ENCODE measurements around the gene SORT1.
"Not testable (repeated sequence)": the region's sequence is repeated elsewhere in the genome, so short reads cannot be mapped to it uniquely, and the experiment has no call there.

The SORT1 gene

GRCh38 chr1:109397581-109398342 is at the start of gene SORT1:
TSS of gene SORT1 (minus strand) at chr1:109397918. CDS start at chr1:109397892, 26 bp downstream.
- peak; percentile 57 to 62 for DNase-seq

- DNase-seq: not testable (repeated sequence)
These were observed 48.4 kb upstream of the SORT1 start for GRCh38 chr1:109445949-109446695.

- DNase-seq: no peak
These were observed 46.6 kb upstream of the SORT1 start for GRCh38 chr1:109444346-109444745.

DNA sequence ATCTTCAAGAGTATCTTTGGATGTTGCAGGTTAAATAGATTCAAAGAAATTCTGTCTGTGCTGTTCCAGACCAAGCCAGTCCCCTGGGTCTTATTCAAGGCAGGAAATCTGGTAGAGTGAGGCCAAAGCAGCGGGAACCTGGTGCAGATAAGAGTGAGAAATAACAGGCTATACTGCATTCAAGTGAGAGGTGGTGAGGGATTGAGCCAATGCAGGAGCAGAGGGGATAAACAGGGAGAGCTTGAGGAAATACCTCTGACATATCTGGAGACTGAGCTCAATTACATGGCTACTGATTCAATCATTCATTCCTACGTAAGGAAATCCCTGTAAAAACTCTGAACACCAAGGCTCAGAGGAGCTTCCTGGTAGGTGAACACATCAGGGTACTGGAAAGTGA is 45.8 kb upstream of the SORT1 start:
- DNase-seq: no peak

DNA sequence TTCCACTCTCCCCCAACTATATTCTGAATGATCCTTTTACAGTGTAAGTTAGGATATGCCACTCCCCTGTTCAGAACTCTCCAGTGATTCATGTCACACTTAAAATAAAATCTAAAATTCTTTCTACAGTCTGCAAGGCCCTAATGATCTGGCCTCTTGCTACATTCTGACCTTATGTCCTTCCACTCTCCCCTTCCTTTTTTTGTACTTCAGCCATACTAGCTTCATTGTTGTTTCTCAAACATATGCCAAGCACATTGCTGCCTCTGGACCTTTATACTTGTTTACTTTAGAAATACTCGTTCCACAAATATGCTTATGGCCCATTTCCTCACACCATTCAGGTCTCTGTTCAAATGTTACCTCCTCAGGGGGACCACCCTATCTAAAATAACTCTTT is 43.4 kb upstream of the SORT1 start:
- no peak for DNase-seq

DNA sequence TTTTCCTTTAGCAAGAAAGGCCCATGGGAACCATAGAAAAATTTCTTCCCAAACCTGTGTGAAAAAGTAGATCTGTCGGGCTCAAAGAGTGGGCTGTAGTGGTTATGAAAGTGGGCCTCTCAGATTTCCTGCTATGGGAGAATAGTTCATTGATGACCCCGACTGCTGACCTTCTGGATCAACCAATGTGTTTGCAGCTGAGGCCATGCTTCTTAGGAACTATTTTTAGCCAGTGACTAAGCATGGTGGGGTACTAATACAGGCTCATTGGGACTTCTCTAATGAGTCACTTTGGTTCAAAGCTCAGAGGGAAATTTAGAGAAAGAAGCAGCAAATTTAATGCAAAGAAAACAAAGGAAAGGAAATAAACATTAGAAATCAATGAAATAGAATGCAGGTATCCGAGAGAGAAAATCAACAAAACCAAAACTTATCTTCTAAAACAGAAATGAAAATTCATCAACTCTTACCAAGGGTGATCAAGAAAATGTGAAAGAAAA is 41.1 kb upstream of the SORT1 start:
- no peak for DNase-seq

DNA sequence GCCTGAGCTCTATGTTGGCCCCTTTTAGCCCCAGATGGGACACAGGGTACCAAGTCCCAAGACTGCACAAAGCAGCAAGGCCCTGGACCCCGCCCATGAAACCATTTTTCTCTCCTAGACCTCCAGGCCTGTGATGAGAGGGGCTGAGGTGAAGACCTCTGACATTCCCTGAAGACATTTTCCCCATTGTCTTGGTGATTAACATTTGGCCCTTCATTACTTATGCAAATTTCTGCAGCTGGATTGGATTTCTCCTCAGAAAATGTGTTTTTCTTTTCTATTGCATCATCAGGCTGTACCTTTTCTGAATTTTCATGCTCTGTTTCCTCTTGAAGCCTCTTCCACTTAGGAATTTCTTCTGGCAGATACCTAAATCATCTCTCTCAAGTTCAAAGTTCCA is 36.8 kb upstream of the SORT1 start:
- DNase-seq: no peak

- no peak for DNase-seq
These were observed 35.6 kb upstream of the SORT1 start for GRCh38 chr1:109433322-109433721.

GRCh38 chr1:109432336-109432735 is 34.6 kb upstream of the SORT1 start:
- DNase-seq: no peak

DNA sequence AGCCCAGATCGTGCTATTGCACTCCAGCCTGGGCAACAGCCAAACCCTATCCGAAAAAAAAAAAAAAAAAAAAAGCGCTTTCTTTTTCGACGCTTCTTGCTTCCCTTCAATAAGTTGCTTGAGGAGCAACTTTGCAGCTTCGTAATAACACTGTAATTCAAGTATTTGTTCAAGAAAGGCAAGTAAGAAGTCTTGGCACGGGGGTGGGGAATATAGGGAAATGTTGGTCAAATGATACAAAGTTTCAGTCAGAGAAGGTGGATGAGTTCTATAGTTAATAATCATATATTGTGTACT is 29.4 kb upstream of the SORT1 start:
- DNase-seq: no peak

GRCh38 chr1:109426281-109427170 is 28.8 kb upstream of the SORT1 start, which contains the start of gene PSMA5:
TSS of gene PSMA5 (minus strand) at chr1:109426448. CDS start at chr1:109426330, 118 bp downstream.
- DNase-seq: peak; percentile 94 to 96

- DNase-seq: peak; percentile 65 to 71
These were observed 27.9 kb upstream of the SORT1 start for GRCh38 chr1:109425391-109426280.

GRCh38 chr1:109423498-109423897 is 25.8 kb upstream of the SORT1 start:
- no peak for DNase-seq

DNA sequence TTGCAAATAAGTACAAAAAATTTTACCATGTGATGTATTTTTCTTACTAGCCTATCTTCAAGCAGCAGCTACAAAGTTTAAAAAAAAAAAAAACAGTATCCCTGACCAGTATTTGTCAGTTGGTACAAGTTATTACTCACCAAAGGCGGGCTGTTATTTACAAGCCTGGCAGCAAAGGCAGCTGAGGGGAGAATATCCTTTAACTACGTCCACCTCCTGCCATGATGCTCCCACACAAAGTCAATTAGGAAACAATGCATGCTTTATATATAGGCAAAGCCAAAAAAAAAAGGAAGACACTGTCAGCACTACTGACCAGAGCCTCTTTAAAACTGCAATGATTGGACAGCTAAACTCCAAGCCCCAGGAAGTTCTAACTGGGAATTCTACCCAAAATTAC is 14.8 kb upstream of the SORT1 start:
- DNase-seq: no peak

DNA sequence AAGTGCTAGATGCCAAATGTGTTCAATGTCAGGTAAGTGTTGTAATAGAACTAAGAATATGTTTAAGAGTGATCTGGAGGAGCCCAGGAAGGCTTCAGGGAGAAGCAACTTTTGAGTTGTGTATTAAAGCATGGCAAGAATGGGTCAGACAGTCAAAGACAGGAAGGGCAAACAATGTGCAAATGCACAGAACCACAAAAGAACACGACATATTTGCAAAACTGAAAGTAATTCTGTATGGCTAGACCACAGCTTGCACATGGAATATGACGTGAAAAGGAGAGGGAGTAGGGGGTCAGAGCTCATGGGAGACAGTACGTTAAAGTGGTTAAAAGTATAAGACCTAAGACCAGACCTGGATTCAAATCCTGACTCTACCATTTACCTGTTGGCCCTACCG is 7.1 kb upstream of the SORT1 start:
- no peak for DNase-seq

DNA sequence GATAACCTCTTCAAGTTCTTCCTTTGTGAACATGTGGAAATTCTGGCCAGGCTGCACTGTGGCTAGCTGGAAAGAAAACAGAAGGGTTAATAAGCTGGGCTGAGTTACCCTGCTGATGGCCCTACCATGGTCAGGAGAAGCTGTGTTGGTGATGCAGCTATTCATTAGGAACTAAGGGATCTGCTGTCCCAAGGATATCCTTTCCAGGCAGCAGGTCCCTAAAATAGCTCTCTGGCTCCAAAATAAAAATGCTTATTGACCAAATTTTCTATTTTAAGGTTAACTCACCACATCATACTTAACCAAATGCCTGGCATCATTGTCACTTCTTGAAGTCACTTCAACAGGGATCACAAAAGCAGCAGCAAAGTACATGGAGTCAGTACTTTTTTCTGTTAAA is 4.3 kb upstream of the SORT1 start:
- DNase-seq: no peak

DNA sequence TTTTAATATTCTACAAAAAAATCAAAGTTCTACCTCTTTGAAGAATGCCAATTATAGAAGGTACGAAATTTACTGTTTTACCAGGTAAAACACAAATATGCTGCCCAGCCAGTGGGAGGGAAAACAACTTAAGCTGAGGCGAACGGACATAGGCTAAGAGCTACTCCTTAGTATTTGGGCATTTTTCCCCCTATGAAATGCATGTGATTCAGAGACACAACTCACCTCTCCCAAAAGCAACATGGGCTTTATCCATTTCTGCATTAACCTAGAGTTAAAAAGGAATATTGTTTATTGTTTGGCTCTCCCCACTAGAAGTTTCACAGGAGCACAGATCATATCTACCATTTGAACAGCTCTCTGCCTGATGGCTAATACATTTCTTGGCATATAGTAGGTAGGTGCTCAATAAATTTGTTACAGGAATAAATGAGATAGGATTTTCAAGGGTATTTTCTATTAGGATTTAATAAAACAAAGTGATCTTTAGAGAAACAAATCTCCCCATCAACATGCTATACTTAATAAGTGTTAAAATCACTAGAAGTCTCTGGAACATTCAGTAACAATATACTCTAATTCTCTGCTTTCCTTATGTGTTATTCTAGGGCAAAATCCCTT is 2.4 kb upstream of the SORT1 start:
- no peak for DNase-seq

DNA sequence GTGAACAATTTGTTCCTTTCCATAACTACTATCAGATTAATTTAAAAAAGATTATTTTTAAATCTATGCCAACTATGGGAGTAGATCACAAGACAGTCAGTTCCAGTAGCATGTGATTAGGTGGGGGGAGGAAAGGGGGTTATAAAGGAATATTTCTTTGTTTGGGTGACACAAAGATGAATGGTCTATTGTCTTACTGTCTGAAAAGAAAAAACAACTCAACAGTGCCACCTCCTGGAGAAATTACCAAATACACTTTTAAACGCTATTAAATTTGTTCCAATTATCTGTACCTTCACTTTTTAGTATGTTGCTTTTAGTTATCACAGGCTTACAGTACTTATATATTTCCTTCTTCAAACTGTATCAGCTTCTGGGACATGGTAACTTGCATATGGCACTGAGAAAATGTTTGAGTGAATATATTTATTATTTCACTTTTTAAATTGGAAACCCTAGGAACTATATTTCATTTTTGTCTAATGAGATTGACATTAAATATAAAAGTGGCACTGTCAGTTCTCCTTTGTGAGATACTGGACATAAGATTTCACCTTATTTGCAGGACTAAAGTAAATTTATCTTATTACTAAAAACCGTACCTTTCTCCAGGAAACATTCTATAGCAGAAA is 1.7 kb upstream of the SORT1 start:
- no peak for DNase-seq

- no peak for DNase-seq
These were observed 866 bp upstream of the SORT1 start for GRCh38 chr1:109398343-109399225.
